WTC11 (cell line): ENCODE data around the gene SPATA2L. TPM values are rescaled to one million over a fixed set of nuclear protein-coding genes. Genes with fewer than 3 reads are reported as not detected.
A peak's percentile ranks its signal among the peaks of the same experiment; 100 is the strongest.

Experiments
- ATAC-seq: fragments of 200-7000 bp; cut with Tn5 transposase; 2 replicates; pipeline ENCODE4 v1.10.0; 2021; ENCODE audit warnings: mild to moderate bottlenecking, moderate library complexity
- CTCF ChIA-PET: fragments of 300-600 bp; sonication (Branson Sonifier 250); formaldehyde crosslinking; loops from one replicate; lab custom pipeline; 2021; ENCODE audit warnings: antibody characterized with exemption; lab: Charles Lee
- POLR2A ChIA-PET: fragments of 350-600 bp; sonication (Branson Sonifier 250); formaldehyde crosslinking; loops from one replicate; lab custom pipeline; 2021; ENCODE audit warnings: antibody characterized with exemption; lab: Charles Lee
- DNase-seq: peaks from one replicate; pipeline ENCODE4 v3.0.0; 2021; ENCODE audit warnings: low spot score
- H3K27ac Mint-ChIP-seq: 2 replicates; pipeline ENCODE4 v1.8.0; 2021; ENCODE audit warnings: mixed read lengths
- H3K27me3 Mint-ChIP-seq: 2 replicates; pipeline ENCODE4 v1.8.0; 2021; ENCODE audit warnings: low read depth, mild to moderate bottlenecking, moderate library complexity, mixed read lengths
- H3K36me3 Mint-ChIP-seq: 2 replicates; pipeline ENCODE4 v1.8.0; 2021; ENCODE audit warnings: mixed read lengths
- H3K4me1 Mint-ChIP-seq: 2 replicates; pipeline ENCODE4 v1.8.0; 2022; ENCODE audit warnings: mixed read lengths
- H3K4me3 Mint-ChIP-seq: 2 replicates; pipeline ENCODE4 v1.8.0; 2021; ENCODE audit warnings: mild to moderate bottlenecking, moderate library complexity, mixed read lengths
- H3K9me3 Mint-ChIP-seq: 2 replicates; pipeline ENCODE4 v1.8.0; 2021; ENCODE audit warnings: mixed read lengths
- ARID4B ChIP-seq: sonication (generic); formaldehyde crosslinking; IDR thresholded peaks from 2 replicates; pipeline ENCODE4 v1.8.0; 2023; ENCODE audit warnings: missing genetic modification reagents, mild to moderate bottlenecking, borderline replicate concordance
- ATF1 ChIP-seq: sonication (generic); formaldehyde crosslinking; IDR thresholded peaks from 2 replicates; pipeline ENCODE4 v1.8.1; 2023; ENCODE audit warnings: mild to moderate bottlenecking, moderate library complexity, missing genetic modification reagents
- ATF2 ChIP-seq: sonication (generic); formaldehyde crosslinking; IDR thresholded peaks from 2 replicates; pipeline ENCODE4 v1.8.1; 2022; ENCODE audit warnings: low read depth, missing genetic modification reagents, borderline replicate concordance
- ATF3 ChIP-seq: sonication (generic); formaldehyde crosslinking; conservative IDR thresholded peaks from 2 replicates; pipeline ENCODE4 v1.8.1; 2022; ENCODE audit warnings: mild to moderate bottlenecking, missing genetic modification reagents
- EMX1 ChIP-seq: fragments of 250-450 bp; sonication (Bioruptor Pico); IDR thresholded peaks from 2 replicates; pipeline ENCODE4 v1.8.0; 2021; ENCODE audit warnings: mild to moderate bottlenecking
- GTF2I ChIP-seq: fragments of 250-450 bp; sonication (Bioruptor Pico); conservative IDR thresholded peaks from 2 replicates; pipeline ENCODE4 v1.4.0; 2021; ENCODE audit warnings: mild to moderate bottlenecking
- HMGA2 ChIP-seq: fragments of 250-450 bp; sonication (Bioruptor Pico); IDR thresholded peaks from 2 replicates; pipeline ENCODE4 v1.4.0; 2021; ENCODE audit warnings: mild to moderate bottlenecking, moderate library complexity
- KAT7 ChIP-seq: sonication (generic); formaldehyde crosslinking; IDR thresholded peaks from 2 replicates; pipeline ENCODE4 v1.8.1; 2023; ENCODE audit warnings: missing genetic modification reagents, mild to moderate bottlenecking, borderline replicate concordance
- MXD4 ChIP-seq: fragments of 250-450 bp; sonication (Bioruptor Pico); IDR thresholded peaks from 2 replicates; pipeline ENCODE4 v1.8.0; 2021; ENCODE audit warnings: mild to moderate bottlenecking, moderate library complexity, borderline replicate concordance
- ZNF425 ChIP-seq: fragments of 250-450 bp; sonication (Bioruptor Pico); conservative IDR thresholded peaks from 2 replicates; pipeline ENCODE4 v1.9.0; 2021; ENCODE audit warnings: mild to moderate bottlenecking
- ZNF512 ChIP-seq: sonication (generic); formaldehyde crosslinking; IDR thresholded peaks from 2 replicates; pipeline ENCODE4 v1.8.1; 2022; ENCODE audit warnings: missing genetic modification reagents, borderline replicate concordance
- ZNF671 ChIP-seq: fragments of 250-450 bp; sonication (Bioruptor Pico); IDR thresholded peaks from 2 replicates; pipeline ENCODE4 v1.8.0; 2021; ENCODE audit warnings: mild to moderate bottlenecking
- total RNA-seq: library from RNA; stranded (reverse); gene quantifications from 3 replicates; pipeline ENCODE4 v1.2.3, GENCODE V29; 2021

SPATA2L gene
- total RNA-seq, 1 experiment from 2014 or later, result 15.7 TPM

- no peak for TF ChIP-seq ZNF512 (CRISPR knock-in tag)
- TF ChIP-seq ZNF425 (CRISPR knock-in tag), result no peak
Measured at GRCh38 chr16:89732918-89733242, 31.4 kb upstream of the SPATA2L start (continued).

GRCh38 chr16:89732142-89732917 is 30.8 kb upstream of the SPATA2L start:
- TF ChIP-seq EMX1 (CRISPR knock-in tag), result 0 out of 2 replicates have a peak, but pooled peaks have one; percentile 20
- TF ChIP-seq ARID4B, result no peak
- TF ChIP-seq ZNF671 (CRISPR knock-in tag), result 0 out of 2 replicates have a peak, but pooled peaks have one; percentile 21
- Mint-ChIP-seq H3K9me3 (peaks cover 5% of the 10 kb centered on the region; the same call in 1 of the 2 replicates), H3K36me3 (peaks cover 49% of the 10 kb centered on the region), H3K27ac (peak overlapping the region; percentile 57; the same call in 1 of the 2 replicates), H3K4me1 (peaks cover 13% of the 10 kb centered on the region), H3K4me3 (no peak overlapping the region), H3K27me3 (no peaks in the 10 kb centered on the region; the same call in none of the 2 replicates)
- ATAC-seq (no peak), DNase-seq (no peak)
- POLR2A ChIA-PET, result interaction anchor here (0.6 kb wide), 1 partner anchor 14 kb away, joined by 4 read pairs; no protein-coding TSS in a partner anchor
- CTCF ChIA-PET, result interaction anchor here (1.0 to 1.6 kb wide), 4 partner anchors 22 to 128 kb away, joined by 3 to 7 read pairs (median 4); no protein-coding TSS in a partner anchor

GRCh38 chr16:89730610-89731234 is 29.2 kb upstream of the SPATA2L start:
- Mint-ChIP-seq H3K36me3 (peaks cover 46% of the 10 kb centered on the region), H3K27me3 (peaks cover 6% of the 10 kb centered on the region), H3K27ac (no peak overlapping the region), H3K9me3 (peaks cover 5% of the 10 kb centered on the region; the same call in 1 of the 2 replicates), H3K4me1 (peaks cover 13% of the 10 kb centered on the region), H3K4me3 (no peak overlapping the region)
- ATAC-seq (no peak), DNase-seq (no peak)
- CTCF ChIA-PET, result interaction anchor here (0.5 to 1.8 kb wide), 2 partner anchors 25 to 53 kb away, joined by 3 to 10 read pairs; no protein-coding TSS in a partner anchor
- POLR2A ChIA-PET, result no interaction called here
- TF ChIP-seq MXD4 (CRISPR knock-in tag) (no peak), KAT7 (CRISPR knock-in tag) (no peak), ATF2 (no peak), HMGA2 (CRISPR knock-in tag) (no peak), GTF2I (CRISPR knock-in tag) (no peak), ATF1 (CRISPR knock-in tag) (no peak), ARID4B (no peak), ATF3 (CRISPR knock-in tag) (no peak)
